Mammary epithelial cell (primary cell): Measurements from ENCODE around the gene RFX2.

Experiments
- CTCF ChIP-seq, 2 donors: IDR thresholded peaks in 1 of 2; conservative IDR thresholded peaks in 1 of 2; 2 replicates each; pipeline ENCODE4 v1.5.1; 2011 to 2012; ENCODE audit warnings: inconsistent platforms in 2 of 2, low read length in 2 of 2, mild to moderate bottlenecking in 2 of 2, control low read depth in 1 of 2, low read depth in 1 of 2; ENCODE audit not compliant: insufficient read depth in 1 of 2; ENCODE audit errors: extremely low read depth in 1 of 2
- EZH2 ChIP-seq: IDR thresholded peaks from 2 replicates; pipeline ENCODE4 v1.6.1; 2012; ENCODE audit warnings: low read length, inconsistent platforms, borderline replicate concordance

GRCh38 chr19:6045108-6045507, 65.2 kb downstream of the RFX2 start:
- TF ChIP-seq CTCF (conservative IDR thresholded peaks at IDR 0.05 in 1 of 2, IDR thresholded peaks at IDR 0.05 in 1 of 2; ENCODE audit: extremely low read depth in 1 of 2, insufficient read depth in 1 of 2, low read depth in 1 of 2, low read length in 2 of 2), result no peak
- no peak for TF ChIP-seq EZH2
